NT2/D1 (cell line): Measurements from ENCODE around the gene SEMA7A.

ENCODE experiments used
- DNase-seq: peaks from one replicate; pipeline ENCODE4 v3.0.0-alpha.2; 2011; ENCODE audit warnings: low read depth, low spot score
- H3K27me3 ChIP-seq: 2 replicates; pipeline ENCODE4 v1.6.0; 2011; ENCODE audit warnings: mild to moderate bottlenecking; ENCODE audit not compliant: insufficient read length, insufficient read depth
- H3K36me3 ChIP-seq: 2 replicates; pipeline ENCODE4 v1.6.1; 2011; ENCODE audit warnings: mild to moderate bottlenecking, low read length, mixed read lengths; ENCODE audit not compliant: insufficient read depth, insufficient read length
- H3K4me1 ChIP-seq: 2 replicates; pipeline ENCODE4 v1.5.1; 2011; ENCODE audit not compliant: insufficient read depth, insufficient read length
- H3K4me3 ChIP-seq: 2 replicates; pipeline ENCODE4 v1.5.1; 2011; ENCODE audit warnings: low read depth; ENCODE audit not compliant: insufficient read length
- H3K9ac ChIP-seq: 2 replicates; pipeline ENCODE4 v1.6.0; 2011; ENCODE audit warnings: low read depth; ENCODE audit not compliant: insufficient read length
- H3K9me3 ChIP-seq: 2 replicates; pipeline ENCODE4 v1.5.1; 2011; ENCODE audit warnings: mild to moderate bottlenecking, low read length; ENCODE audit not compliant: insufficient read depth
- SUZ12 ChIP-seq: IDR thresholded peaks from 2 replicates; pipeline ENCODE4 v1.6.1; 2011; ENCODE audit not compliant: insufficient read length, insufficient read depth; ENCODE audit errors: extremely low read depth
- YY1 ChIP-seq: IDR thresholded peaks from 2 replicates; pipeline ENCODE4 v1.6.1; 2011; ENCODE audit not compliant: insufficient read length, insufficient read depth
- ZNF274 ChIP-seq: IDR thresholded peaks from 2 replicates; pipeline ENCODE4 v1.6.1; 2011; ENCODE audit warnings: mild to moderate bottlenecking, low read depth, low read length

The SEMA7A gene

GRCh38 chr15:74422265-74422651, 11.5 kb downstream of the SEMA7A start:
- H3K27me3 ChIP-seq = no peaks in the 10 kb centered on the region
- TF ChIP-seq ZNF274 = no peak
- no peak for TF ChIP-seq SUZ12
- no peak for TF ChIP-seq YY1
- no peaks in the 10 kb centered on the region for H3K9me3 ChIP-seq
- no peak for DNase-seq
- H3K4me3 ChIP-seq = no peak overlapping the region
- H3K4me1 ChIP-seq = peaks cover 53% of the 10 kb centered on the region
- H3K9ac ChIP-seq = peak overlapping the region; percentile 44
- H3K36me3 ChIP-seq = peaks cover 37% of the 10 kb centered on the region

DNA sequence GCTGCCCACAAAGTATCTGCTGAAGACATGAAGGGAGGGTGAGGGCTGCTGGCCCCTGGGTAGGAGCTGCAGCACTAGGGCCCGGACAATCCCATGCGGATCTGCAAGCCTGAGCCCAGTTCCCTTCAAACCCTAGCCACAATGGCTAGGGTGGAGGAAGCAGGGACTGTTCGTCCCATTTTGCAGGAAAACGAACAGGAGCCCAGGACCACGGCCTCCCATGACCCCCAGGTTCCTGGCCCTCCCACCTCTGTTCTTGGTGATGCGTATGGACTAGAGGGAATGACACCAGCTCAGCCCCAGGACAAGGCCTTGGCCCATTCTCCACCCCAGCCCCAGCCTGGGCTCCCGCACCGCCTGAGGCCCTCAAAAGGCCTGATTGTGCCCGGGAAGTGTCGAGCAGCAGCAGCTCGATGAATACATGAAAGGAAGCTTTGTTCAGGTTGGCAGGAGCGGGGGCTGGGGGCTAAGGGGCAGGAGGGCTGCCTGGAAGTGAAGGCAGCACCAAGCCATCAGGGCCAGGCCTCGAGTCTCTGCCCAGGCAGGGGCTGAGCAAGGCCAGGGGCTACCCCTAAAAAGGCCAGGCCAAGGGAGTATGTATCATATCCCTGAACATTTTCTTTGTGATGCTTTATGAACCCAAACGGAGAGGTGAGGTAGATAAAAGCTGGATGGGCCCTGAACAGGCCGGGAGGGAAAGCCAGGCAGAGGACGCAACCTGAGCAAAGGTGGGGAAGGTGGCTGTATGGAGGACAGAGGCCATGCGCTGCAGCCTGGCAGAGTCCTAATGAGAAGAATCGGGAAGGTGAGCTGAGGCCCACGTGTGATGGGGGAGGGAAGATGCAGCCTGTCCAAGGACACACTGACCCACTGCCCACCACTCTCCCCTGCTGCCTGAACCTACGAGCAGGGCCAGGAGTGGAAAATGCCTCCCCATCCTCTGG, 12.2 kb downstream of the SEMA7A start:
- peaks cover 51% of the 10 kb centered on the region for H3K4me1 ChIP-seq

GRCh38 chr15:74420193-74420905, 13.4 kb downstream of the SEMA7A start:
- no peak for DNase-seq
- Histone ChIP-seq H3K9me3 (no peaks in the 10 kb centered on the region), H3K4me1 (peaks cover 48% of the 10 kb centered on the region), H3K9ac (peak overlapping the region; percentile 21), H3K4me3 (no peak overlapping the region), H3K36me3 (peaks cover 39% of the 10 kb centered on the region), H3K27me3 (no peaks in the 10 kb centered on the region)
- no peak for TF ChIP-seq SUZ12
- TF ChIP-seq YY1 = no peak
- no peak for TF ChIP-seq ZNF274

More for the DNA sequence above, 12.2 kb downstream of the SEMA7A start:
- peaks cover 37% of the 10 kb centered on the region for H3K36me3 ChIP-seq
- no peak for DNase-seq
- peak overlapping the region; percentile 44 for H3K9ac ChIP-seq
- H3K9me3 ChIP-seq = no peaks in the 10 kb centered on the region
- H3K4me3 ChIP-seq = no peak overlapping the region
- TF ChIP-seq ZNF274 (no peak), YY1 (no peak), SUZ12 (no peak)
- no peaks in the 10 kb centered on the region for H3K27me3 ChIP-seq

- Histone ChIP-seq H3K36me3 (peaks cover 46% of the 10 kb centered on the region), H3K9me3 (no peaks in the 10 kb centered on the region), H3K4me1 (peaks cover 46% of the 10 kb centered on the region), H3K9ac (no peak overlapping the region), H3K4me3 (no peak overlapping the region), H3K27me3 (no peaks in the 10 kb centered on the region)
- no peak for DNase-seq
- TF ChIP-seq SUZ12 (no peak), YY1 (no peak), ZNF274 (no peak)
Measured at GRCh38 chr15:74419432-74419831, 14.3 kb downstream of the SEMA7A start.

GRCh38 chr15:74418575-74419338, 15.0 kb downstream of the SEMA7A start:
- no peak overlapping the region for H3K9ac ChIP-seq
- H3K27me3 ChIP-seq = no peaks in the 10 kb centered on the region
- H3K4me1 ChIP-seq = peaks cover 47% of the 10 kb centered on the region
- no peaks in the 10 kb centered on the region for H3K9me3 ChIP-seq
- no peak overlapping the region for H3K4me3 ChIP-seq
- H3K36me3 ChIP-seq = peaks cover 53% of the 10 kb centered on the region
- DNase-seq = no peak
- TF ChIP-seq YY1 (no peak), ZNF274 (no peak), SUZ12 (no peak)

DNA sequence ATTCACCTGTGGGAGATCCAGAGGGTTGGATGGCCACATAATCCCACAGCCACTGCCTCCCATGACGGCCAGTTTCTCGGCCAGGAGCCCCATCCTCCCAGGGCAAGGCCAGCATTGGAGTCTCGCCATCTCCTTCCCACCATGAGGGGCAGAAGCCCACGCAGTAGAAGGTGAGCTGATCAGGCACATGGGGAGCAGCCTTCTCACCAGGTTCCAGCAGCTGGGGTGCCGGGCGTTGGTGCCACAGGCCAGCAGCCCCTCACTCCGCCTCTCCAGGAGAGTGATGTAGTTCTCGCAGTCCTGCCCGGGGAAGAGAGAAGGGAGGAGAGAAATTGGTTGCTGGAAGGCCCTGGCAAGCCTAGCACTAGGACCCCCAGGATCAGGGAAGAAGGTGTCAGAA, 16.1 kb downstream of the SEMA7A start:
- H3K9me3 ChIP-seq = no peaks in the 10 kb centered on the region
- no peak overlapping the region for H3K4me3 ChIP-seq
- no peaks in the 10 kb centered on the region for H3K27me3 ChIP-seq
- no peak overlapping the region for H3K9ac ChIP-seq
- DNase-seq = no peak
- H3K36me3 ChIP-seq = peaks cover 63% of the 10 kb centered on the region
- H3K4me1 ChIP-seq = peaks cover 39% of the 10 kb centered on the region
- TF ChIP-seq ZNF274 (no peak), SUZ12 (no peak), YY1 (no peak)
